Glomerular visceral epithelial cell (primary cell): ENCODE measurements around the gene MIOX.

Experiments used
- DNase-seq: peaks from one replicate; pipeline ENCODE4 v3.0.0-alpha.2; 2016; ENCODE audit errors: extremely low spot score

Gene MIOX

GRCh38 chr22:50473855-50474671 is 12.6 kb upstream of the MIOX start:
- peak; percentile 47 for DNase-seq

GRCh38 chr22:50474710-50475651 is 11.7 kb upstream of the MIOX start, which contains the start of gene SBF1:
Gene SBF1, minus strand, starts transcription at chr22:50475035. Its CDS starts 195 bp downstream, at chr22:50474840.
- peak; percentile 91 for DNase-seq

GRCh38 chr22:50475652-50476002 is 11.0 kb upstream of the MIOX start:
- DNase-seq: no peak

- DNase-seq: no peak
Observed at GRCh38 chr22:50476868-50477267, 9.8 kb upstream of the MIOX start.

GRCh38 chr22:50477923-50478322 is 8.7 kb upstream of the MIOX start:
- DNase-seq: no peak

- DNase-seq: no peak
Observed at GRCh38 chr22:50479721-50480120, 6.9 kb upstream of the MIOX start.

GRCh38 chr22:50481045-50481439 is 5.6 kb upstream of the MIOX start:
- no peak for DNase-seq

- no peak for DNase-seq
Observed at GRCh38 chr22:50481440-50482106, 5.1 kb upstream of the MIOX start, which contains the start of gene ADM2. Gene ADM2, plus strand, starts transcription at chr22:50481543. Its CDS starts 305 bp downstream, at chr22:50481848.

- DNase-seq: no peak
Observed at GRCh38 chr22:50482107-50483074, 4.3 kb upstream of the MIOX start.

- no peak for DNase-seq
Observed at GRCh38 chr22:50483106-50483505, 3.6 kb upstream of the MIOX start.

- no peak for DNase-seq
Observed at GRCh38 chr22:50483556-50483955, 3.1 kb upstream of the MIOX start.

- no peak for DNase-seq
Observed at GRCh38 chr22:50483977-50484853, 2.4 kb upstream of the MIOX start.

- no peak for DNase-seq
Observed at GRCh38 chr22:50485221-50486131, 1.2 kb upstream of the MIOX start.

- no peak for DNase-seq
Observed at GRCh38 chr22:50487290-50488005, 789 bp downstream of the MIOX start.

GRCh38 chr22:50488006-50488677 is 1.5 kb downstream of the MIOX start:
- DNase-seq: no peak

- DNase-seq: no peak
Observed at GRCh38 chr22:50488886-50489285, 2.2 kb downstream of the MIOX start.
